CD4-positive, alpha-beta T cell treated with Interleukin-21 for 1 hour (primary cell): ENCODE measurements around the gene ZBTB49.

Source experiments
- DNase-seq: peaks from one replicate; pipeline ENCODE4 v3.0.0-alpha.2; 2020

ZBTB49 gene

GRCh38 chr4:4326166-4326565 lies 36.1 kb downstream of the ZBTB49 start:
- no peak for DNase-seq

GRCh38 chr4:4327652-4328121 lies 37.6 kb downstream of the ZBTB49 start:
- no peak for DNase-seq

- no peak for DNase-seq
Observed at GRCh38 chr4:4328206-4328605, 38.2 kb downstream of the ZBTB49 start.

GRCh38 chr4:4328840-4329239 lies 38.8 kb downstream of the ZBTB49 start:
- DNase-seq: no peak

GRCh38 chr4:4329496-4329895 lies 39.4 kb downstream of the ZBTB49 start:
- DNase-seq: no peak

- DNase-seq: no peak
Observed at GRCh38 chr4:4330794-4331193, 40.7 kb downstream of the ZBTB49 start.

GRCh38 chr4:4332529-4332928 lies 42.5 kb downstream of the ZBTB49 start:
- no peak for DNase-seq

GRCh38 chr4:4333265-4333706 lies 43.2 kb downstream of the ZBTB49 start:
- DNase-seq: no peak

- DNase-seq: peak; percentile 81
Observed at GRCh38 chr4:4334798-4335520, 44.9 kb downstream of the ZBTB49 start.

GRCh38 chr4:4338210-4339001 lies 48.4 kb downstream of the ZBTB49 start:
- no peak for DNase-seq

GRCh38 chr4:4339504-4340085 lies 49.5 kb downstream of the ZBTB49 start:
- DNase-seq: no peak

GRCh38 chr4:4341861-4342650 lies 52.0 kb downstream of the ZBTB49 start:
- DNase-seq: no peak

- no peak for DNase-seq
Observed at GRCh38 chr4:4343038-4343437, 53.0 kb downstream of the ZBTB49 start.

- no peak for DNase-seq
Observed at GRCh38 chr4:4344915-4345527, 55.0 kb downstream of the ZBTB49 start.

GRCh38 chr4:4347585-4347984 lies 57.5 kb downstream of the ZBTB49 start:
- DNase-seq: no peak

- peak; percentile 61 for DNase-seq
Observed at GRCh38 chr4:4348585-4348984, 58.5 kb downstream of the ZBTB49 start.

GRCh38 chr4:4349867-4350266 lies 59.8 kb downstream of the ZBTB49 start:
- no peak for DNase-seq

GRCh38 chr4:4350909-4351308 lies 60.9 kb downstream of the ZBTB49 start:
- no peak for DNase-seq

GRCh38 chr4:4355302-4355701 lies 65.3 kb downstream of the ZBTB49 start:
- DNase-seq: no peak

GRCh38 chr4:4356106-4357041 lies 66.3 kb downstream of the ZBTB49 start:
- no peak for DNase-seq
